AML-193 (cell line): ENCODE measurements around the gene ATP2B2.
"Not testable (repeated sequence)": the region's sequence is repeated elsewhere in the genome, so short reads cannot be mapped to it uniquely, and the experiment has no call there.

Experiments
- DNase-seq, 2 experiments: peaks; one replicate each; lab custom pipeline; 2025; lab: John Stamatoyannopoulos, UW

Gene ATP2B2

GRCh38 chr3:10382892-10383849 is 122.2 kb downstream of the ATP2B2 start:
- DNase-seq = no peak

DNA sequence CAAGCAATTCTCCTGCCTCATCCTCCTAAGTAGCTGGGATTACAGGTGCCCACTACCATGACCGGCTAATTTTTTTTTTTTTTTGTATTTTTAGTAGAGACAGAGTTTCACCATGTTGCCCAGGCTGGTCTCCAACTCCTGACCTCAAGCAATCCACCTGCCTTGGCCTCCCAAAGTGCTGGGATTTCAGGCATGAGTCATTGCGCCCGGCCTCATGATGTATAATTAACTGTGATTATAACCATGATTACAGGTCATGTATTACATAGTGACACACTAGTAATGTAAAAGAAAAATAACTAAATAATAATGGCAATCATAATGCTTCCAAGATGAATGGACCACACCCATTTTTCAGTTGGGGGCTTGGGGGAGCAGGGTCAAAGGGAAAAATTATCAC is 122.9 kb downstream of the ATP2B2 start:
- DNase-seq = not testable (repeated sequence)

DNA sequence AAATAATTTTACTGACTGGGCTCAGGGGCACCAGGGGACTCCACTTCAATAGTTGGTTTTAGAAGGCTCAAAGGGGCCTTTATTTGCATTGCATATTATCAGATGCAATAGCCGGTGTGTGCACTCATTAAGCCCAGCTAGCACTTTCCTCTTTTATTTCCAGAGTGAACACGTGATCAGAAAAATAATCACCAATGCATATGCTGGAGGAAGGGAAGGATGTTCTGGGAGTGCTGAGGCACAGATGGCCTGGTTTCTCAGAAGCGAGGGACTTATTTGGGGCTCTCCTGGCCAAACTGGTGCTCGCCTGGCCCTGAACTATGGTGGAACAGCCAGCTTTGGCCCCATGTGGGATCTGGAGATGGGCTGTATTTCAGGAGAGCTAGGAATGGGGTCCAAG is 124.0 kb downstream of the ATP2B2 start:
- no peak for DNase-seq

DNA sequence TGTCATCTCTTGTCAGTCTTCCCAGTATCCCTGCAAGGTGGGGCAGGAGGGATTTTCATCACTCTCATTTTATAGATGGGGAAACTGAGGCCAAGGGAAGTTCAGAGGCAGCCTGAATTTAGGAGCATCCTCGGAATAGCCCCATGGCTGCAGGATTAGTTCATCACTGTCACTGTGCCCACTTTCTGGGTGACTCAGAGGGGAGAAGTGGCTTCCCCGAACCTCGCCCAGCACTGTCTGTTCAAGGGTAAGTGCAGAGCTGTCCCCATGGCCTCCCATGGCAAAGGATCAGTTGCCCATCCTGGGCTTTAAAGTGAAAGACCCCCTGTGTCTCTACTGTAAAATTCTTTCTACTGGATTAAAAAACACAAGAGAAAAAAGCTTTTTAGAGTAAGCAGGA is 124.5 kb downstream of the ATP2B2 start:
- DNase-seq = no peak

GRCh38 chr3:10379961-10380360 is 125.4 kb downstream of the ATP2B2 start:
- no peak for DNase-seq

GRCh38 chr3:10379161-10379560 is 126.2 kb downstream of the ATP2B2 start:
- DNase-seq = no peak

DNA sequence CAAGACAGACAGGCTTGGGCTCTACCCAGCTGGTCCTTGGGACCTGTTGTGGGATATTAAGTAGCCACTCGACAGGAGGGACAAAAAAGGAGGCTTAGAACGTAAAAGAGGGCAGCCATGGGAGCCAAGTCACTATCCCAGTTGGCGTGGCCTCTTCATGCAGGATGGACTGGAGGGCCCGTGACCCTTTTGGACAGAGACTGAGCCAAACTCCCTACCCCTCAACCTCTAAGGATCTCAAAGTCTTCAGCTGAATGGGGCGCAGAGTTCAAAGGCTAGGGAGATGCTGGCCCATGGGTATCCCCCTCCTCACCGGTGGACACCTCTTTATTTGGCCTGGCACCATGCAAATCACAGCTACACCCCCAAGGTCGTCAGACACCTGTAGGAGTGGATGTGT is 126.6 kb downstream of the ATP2B2 start:
- no peak for DNase-seq

- DNase-seq = no peak
Measured at GRCh38 chr3:10378246-10378645, 127.1 kb downstream of the ATP2B2 start.

- DNase-seq = no peak
Measured at GRCh38 chr3:10377148-10377725, 128.1 kb downstream of the ATP2B2 start.

DNA sequence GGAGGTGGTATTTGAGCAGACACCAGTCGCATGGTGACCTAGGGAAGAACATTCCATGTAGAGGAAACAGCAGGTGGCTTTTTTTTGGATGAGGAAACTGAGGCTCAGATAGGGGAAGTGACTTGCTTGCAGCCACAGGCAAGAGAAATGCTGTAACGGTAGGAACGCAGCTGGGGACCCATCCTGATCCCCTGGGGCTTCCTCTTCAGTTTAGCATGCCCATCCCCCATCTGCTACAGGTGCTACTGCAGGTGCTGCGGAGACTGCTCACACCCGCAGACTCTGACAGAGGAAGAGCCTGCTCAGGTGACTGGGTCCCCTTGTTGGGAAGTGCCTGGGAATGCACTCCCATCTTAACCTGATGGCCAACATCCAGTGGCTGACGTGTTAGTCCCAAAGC is 129.0 kb downstream of the ATP2B2 start:
- no peak for DNase-seq

GRCh38 chr3:10375296-10376053 is 129.9 kb downstream of the ATP2B2 start:
- DNase-seq = no peak

DNA sequence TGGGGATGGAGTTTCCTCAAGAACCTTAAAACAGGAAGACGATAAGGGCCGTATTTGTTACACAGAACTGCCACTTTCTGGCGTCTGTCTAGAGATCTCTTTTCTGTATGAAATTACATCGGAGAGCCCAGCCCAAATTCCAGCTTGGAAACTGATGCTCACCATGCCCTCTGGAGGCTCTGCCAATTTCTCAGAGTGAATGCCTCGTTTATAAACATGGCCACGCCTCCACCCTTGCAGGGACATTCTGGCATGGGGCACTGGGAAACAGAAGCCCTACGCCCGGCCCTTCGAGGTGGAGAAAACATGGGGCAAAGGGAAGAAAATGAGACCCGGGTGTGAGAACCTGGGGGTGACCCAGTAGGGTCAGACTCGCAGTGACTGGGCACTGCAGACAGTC is 131.1 kb downstream of the ATP2B2 start:
- DNase-seq = no peak

- no peak for DNase-seq
Measured at GRCh38 chr3:10373686-10374261, 131.6 kb downstream of the ATP2B2 start.

- DNase-seq = no peak
Measured at GRCh38 chr3:10371789-10372188, 133.6 kb downstream of the ATP2B2 start.

DNA sequence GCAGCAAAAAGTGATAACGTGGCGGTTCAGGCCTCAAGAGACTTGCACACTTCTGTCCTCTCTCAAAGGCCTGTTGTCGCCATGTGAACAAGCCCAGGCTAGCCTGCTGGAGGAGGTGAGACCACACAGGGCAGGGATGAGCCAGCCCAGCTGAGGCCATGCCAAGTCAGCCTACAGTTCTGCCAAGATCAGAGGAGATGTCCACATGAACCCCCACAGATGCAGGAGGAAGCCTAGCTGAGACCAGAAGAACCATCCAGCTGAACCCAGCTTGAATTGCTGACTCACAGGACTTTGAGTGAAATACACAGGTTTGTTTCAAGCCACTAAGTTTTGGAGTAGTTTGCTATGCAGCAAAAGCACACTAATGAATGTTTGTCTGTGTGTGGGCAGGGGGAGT is 134.2 kb downstream of the ATP2B2 start:
- DNase-seq = no peak

DNA sequence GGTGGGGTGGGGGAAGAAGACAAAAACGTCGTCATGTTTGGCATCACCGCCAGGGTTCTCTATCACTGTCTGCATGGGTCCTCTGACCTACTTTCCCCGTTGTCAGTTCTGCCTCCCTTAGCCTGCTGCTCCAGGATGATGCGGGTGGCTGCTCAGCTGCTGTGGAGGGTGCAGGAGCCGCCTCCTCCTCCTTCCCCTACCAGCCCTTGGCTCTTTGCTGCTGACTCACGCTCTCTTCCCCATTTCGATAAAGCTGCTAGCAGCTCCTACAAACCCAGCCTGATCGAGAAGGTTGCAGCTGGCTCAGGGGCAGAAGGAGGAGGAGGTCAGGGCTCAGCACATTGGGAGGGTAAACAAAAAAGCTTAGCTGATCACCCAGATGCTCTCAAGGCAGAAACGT is 135.0 kb downstream of the ATP2B2 start:
- peak; percentile 54 to 60 for DNase-seq

- no peak for DNase-seq
Measured at GRCh38 chr3:10368512-10368911, 136.9 kb downstream of the ATP2B2 start.

- no peak for DNase-seq
Measured at GRCh38 chr3:10367506-10367905, 137.9 kb downstream of the ATP2B2 start.

- DNase-seq = no peak
Measured at GRCh38 chr3:10366651-10367101, 138.7 kb downstream of the ATP2B2 start.

DNA sequence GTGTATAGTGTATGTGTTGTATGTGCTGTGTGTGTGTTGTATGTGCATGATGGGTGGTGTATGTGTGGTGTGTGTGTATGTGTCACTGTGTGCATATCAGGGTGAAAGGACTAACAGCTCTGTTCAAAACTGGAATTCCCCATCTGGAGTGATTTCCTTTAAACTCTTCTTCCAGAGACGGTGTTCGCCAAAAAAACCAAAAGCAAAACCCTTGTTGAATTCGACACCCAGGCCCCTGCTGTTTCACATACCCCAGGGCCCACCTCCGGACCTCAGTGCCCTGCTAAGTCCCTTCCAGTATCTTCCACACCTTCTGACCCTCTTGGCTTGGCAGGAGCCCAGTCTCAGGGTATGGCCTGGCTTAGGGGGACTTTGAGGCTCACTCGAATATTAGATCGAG is 139.6 kb downstream of the ATP2B2 start:
- no peak for DNase-seq

DNA sequence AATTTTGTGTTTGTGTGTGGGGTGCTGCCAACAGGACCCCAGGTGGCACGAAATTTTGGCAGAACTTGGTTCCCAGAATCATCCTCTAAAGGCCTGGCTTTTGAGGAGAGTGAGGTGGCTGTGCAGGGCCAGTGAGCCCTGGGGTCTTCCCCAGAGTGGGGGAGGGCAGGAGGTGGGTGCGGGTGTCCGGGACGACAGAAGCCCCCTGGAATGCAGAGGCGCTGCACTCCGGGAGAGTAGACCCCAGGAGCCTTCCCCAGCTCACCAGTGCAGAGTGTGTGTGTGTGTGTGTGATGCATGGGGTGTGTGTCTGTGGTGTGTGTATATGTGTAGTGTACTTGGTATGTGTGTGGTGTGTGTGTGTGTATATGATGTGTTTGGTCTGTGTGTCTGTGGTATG is 140.1 kb downstream of the ATP2B2 start:
- DNase-seq = no peak

DNA sequence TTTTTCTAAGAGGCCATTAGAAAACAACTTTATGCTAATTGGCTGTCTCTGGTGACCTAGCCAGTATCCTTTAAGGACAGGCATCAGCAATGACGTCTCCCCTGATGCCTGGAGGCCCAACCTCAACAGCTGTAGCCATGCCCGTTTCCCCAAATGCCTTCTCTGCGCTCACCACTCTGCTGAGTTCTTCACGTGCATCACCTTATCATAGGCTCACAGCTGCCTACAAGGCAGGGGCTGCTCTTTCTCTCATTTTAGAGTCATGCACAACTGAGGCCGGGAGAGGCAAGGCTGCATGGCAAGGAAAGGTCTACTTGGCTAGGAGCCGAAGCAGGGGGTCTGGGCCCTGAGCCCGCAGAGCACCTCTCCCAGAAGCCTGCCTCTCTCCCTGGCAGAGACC is 140.6 kb downstream of the ATP2B2 start:
- DNase-seq = no peak
